ENCODE measurements around the gene DDX42. TPM values are rescaled to one million over a fixed set of nuclear protein-coding genes. Genes with fewer than 3 reads are reported as not detected.

Gene DDX42
- total RNA-seq, 1 donor from 2014 or later, result 121 TPM

Other genes with a start within 250 kb of the DDX42 start
- gene DCAF7, start 223.7 kb upstream of the DDX42 start, total RNA-seq, result 34.1 TPM
- 20.9 TPM for gene TACO1, start 173.3 kb upstream of the DDX42 start, total RNA-seq
- 35.4 TPM for gene MAP3K3, start 151.8 kb upstream of the DDX42 start, total RNA-seq
- gene LIMD2, start 74.0 kb upstream of the DDX42 start, total RNA-seq, result 22.6 TPM
- 19.4 TPM for gene STRADA, start 32.4 kb upstream of the DDX42 start, total RNA-seq
- 66.5 TPM for gene CCDC47, start 573 bp upstream of the DDX42 start, total RNA-seq
- 92.3 TPM for gene PSMC5, start 53.3 kb downstream of the DDX42 start, total RNA-seq
- 44.7 TPM for gene FTSJ3, start 53.5 kb downstream of the DDX42 start, total RNA-seq
- 146 TPM for gene SMARCD2, start 68.5 kb downstream of the DDX42 start, total RNA-seq
- gene CSH2, start 99.5 kb downstream of the DDX42 start, total RNA-seq, result not detected
- not detected for gene GH2, start 107.8 kb downstream of the DDX42 start, total RNA-seq
- gene CSH1, start 122.4 kb downstream of the DDX42 start, total RNA-seq, result not detected
- not detected for gene CSHL1, start 137.1 kb downstream of the DDX42 start, total RNA-seq
- gene GH1, start 144.7 kb downstream of the DDX42 start, total RNA-seq, result not detected
- gene CD79B, start 158.2 kb downstream of the DDX42 start, total RNA-seq, result 3.9 TPM
- 0.98 TPM for gene SCN4A, start 198.7 kb downstream of the DDX42 start, total RNA-seq
- gene PRR29, start 224.2 kb downstream of the DDX42 start, total RNA-seq, result not detected
- gene ICAM2, start 246.5 kb downstream of the DDX42 start, total RNA-seq, result 55.7 TPM

Data from vagina (tissue), 1 donor.